ENCODE data around the gene ODF2. TPM values are rescaled to one million over a fixed set of nuclear protein-coding genes. Genes with fewer than 3 reads are reported as not detected.
A peak's percentile ranks its signal among the peaks of the same experiment; 100 is the strongest.

The ODF2 gene
- total RNA-seq, 1 experiment from 2014 or later = 37.3 TPM

DNA sequence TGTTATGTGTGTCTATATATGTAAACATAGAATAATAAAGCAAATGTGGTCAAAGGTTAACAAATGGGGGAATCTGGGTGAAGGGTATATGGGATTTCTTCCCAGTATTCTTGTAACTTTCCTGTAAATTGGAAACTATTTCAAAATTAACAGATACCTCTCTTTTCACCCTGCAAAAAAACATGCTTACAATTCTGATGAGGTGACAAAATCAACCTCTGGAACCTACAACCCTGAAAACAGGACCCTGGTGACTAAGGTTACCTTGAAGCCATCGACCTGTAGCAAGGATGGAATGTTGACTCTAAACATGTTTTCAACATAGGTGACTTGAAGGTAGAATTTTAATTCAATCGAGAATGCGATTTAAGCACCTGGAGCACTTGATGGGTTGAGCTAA lies 90.7 kb downstream of the ODF2 start:
- TF ChIP-seq, protein P1, sequence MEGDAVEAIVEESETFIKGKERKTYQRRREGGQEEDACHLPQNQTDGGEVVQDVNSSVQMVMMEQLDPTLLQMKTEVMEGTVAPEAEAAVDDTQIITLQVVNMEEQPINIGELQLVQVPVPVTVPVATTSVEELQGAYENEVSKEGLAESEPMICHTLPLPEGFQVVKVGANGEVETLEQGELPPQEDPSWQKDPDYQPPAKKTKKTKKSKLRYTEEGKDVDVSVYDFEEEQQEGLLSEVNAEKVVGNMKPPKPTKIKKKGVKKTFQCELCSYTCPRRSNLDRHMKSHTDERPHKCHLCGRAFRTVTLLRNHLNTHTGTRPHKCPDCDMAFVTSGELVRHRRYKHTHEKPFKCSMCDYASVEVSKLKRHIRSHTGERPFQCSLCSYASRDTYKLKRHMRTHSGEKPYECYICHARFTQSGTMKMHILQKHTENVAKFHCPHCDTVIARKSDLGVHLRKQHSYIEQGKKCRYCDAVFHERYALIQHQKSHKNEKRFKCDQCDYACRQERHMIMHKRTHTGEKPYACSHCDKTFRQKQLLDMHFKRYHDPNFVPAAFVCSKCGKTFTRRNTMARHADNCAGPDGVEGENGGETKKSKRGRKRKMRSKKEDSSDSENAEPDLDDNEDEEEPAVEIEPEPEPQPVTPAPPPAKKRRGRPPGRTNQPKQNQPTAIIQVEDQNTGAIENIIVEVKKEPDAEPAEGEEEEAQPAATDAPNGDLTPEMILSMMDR (IDR thresholded peaks at IDR 0.05; ENCODE audit: unreplicated experiment) = no peak
- CTCF ChIA-PET = interaction anchor here (0.6 kb wide), 2 partner anchors 89 to 313 kb away, joined by 3 to 7 read pairs; no protein-coding TSS in a partner anchor
- Mint-ChIP-seq H3K9me3 (ENCODE audit: unreplicated experiment) (no peaks in the 10 kb centered on the region), H3K36me3 (ENCODE audit: insufficient read depth, unreplicated experiment) (peaks cover 22% of the 10 kb centered on the region), H3K27me3 (ENCODE audit: insufficient read depth, unreplicated experiment) (no peaks in the 10 kb centered on the region), H3K4me1 (ENCODE audit: insufficient read depth, unreplicated experiment) (peaks cover 7% of the 10 kb centered on the region), H3K4me3 (ENCODE audit: unreplicated experiment) (no peak overlapping the region), H3K27ac (ENCODE audit: low read depth, unreplicated experiment) (no peak overlapping the region)
- no peak for DNase-seq (ENCODE audit: unreplicated experiment)
- BruUV-seq (replicated peaks) = no TSS peak
- POLR2A ChIA-PET = interaction anchor here (0.6 to 1.3 kb wide), 3 partner anchors 11 to 335 kb away, joined by 4 read pairs; no protein-coding TSS in a partner anchor
- intact Hi-C loops (cut with micrococcal nuclease) = no loop called here

- Mint-ChIP-seq H3K27me3 (ENCODE audit: insufficient read depth, unreplicated experiment) (no peaks in the 10 kb centered on the region), H3K9me3 (ENCODE audit: unreplicated experiment) (no peaks in the 10 kb centered on the region), H3K27ac (ENCODE audit: low read depth, unreplicated experiment) (no peak overlapping the region), H3K4me3 (ENCODE audit: unreplicated experiment) (no peak overlapping the region), H3K36me3 (ENCODE audit: insufficient read depth, unreplicated experiment) (peaks cover 1% of the 10 kb centered on the region), H3K4me1 (ENCODE audit: insufficient read depth, unreplicated experiment) (peaks cover 13% of the 10 kb centered on the region)
- BruUV-seq (replicated peaks) = no TSS peak
- ChIA-PET CTCF (no interaction called here), POLR2A (interaction anchor here (6.1 kb wide), 1 partner anchor 8 kb away, joined by 61 read pairs; no protein-coding TSS in a partner anchor)
- intact Hi-C loops (cut with micrococcal nuclease) = no loop called here
- TF ChIP-seq, protein P1 (IDR thresholded peaks at IDR 0.05; ENCODE audit: unreplicated experiment) = no peak
- DNase-seq (ENCODE audit: unreplicated experiment) = no peak
Observed at GRCh38 chr9:128548876-128549275, 93.1 kb downstream of the ODF2 start.

GRCh38 chr9:128550226-128550625 lies 94.4 kb downstream of the ODF2 start:
- H3K9me3 Mint-ChIP-seq (ENCODE audit: unreplicated experiment) = no peaks in the 10 kb centered on the region
- H3K27me3 Mint-ChIP-seq (ENCODE audit: insufficient read depth, unreplicated experiment) = no peaks in the 10 kb centered on the region
- TF ChIP-seq, protein P1 (IDR thresholded peaks at IDR 0.05; ENCODE audit: unreplicated experiment) = no peak
- no peak for DNase-seq (ENCODE audit: unreplicated experiment)
- BruUV-seq (replicated peaks) = no TSS peak
- ChIA-PET POLR2A (interaction anchor here (0.6 to 7.6 kb wide), 6 partner anchors 9 to 58 kb away, joined by 3 to 85 read pairs (median 10); partner anchors contain the start of gene GLE1), CTCF (interaction anchor here (0.7 to 1.4 kb wide), 4 partner anchors 10 to 103 kb away, joined by 3 to 5 read pairs (median 4); no protein-coding TSS in a partner anchor)
- peak overlapping the region; percentile 83 for H3K27ac Mint-ChIP-seq (ENCODE audit: low read depth, unreplicated experiment)
- H3K4me3 Mint-ChIP-seq (ENCODE audit: unreplicated experiment) = no peak overlapping the region
- intact Hi-C loops (cut with micrococcal nuclease) = loop anchor here (5.0 to 10.0 kb wide), 2 partner anchors 93 to 1075 kb away; partner anchors contain the start of genes C9orf50, NTMT1 and ODF2
- H3K36me3 Mint-ChIP-seq (ENCODE audit: insufficient read depth, unreplicated experiment) = no peaks in the 10 kb centered on the region
- H3K4me1 Mint-ChIP-seq (ENCODE audit: insufficient read depth, unreplicated experiment) = peaks cover 13% of the 10 kb centered on the region

Other genes with a start within 250 kb of the ODF2 start
- gene GOLGA2, start 180.0 kb upstream of the ODF2 start, total RNA-seq (2022) = 124 and 147 TPM in 2 replicates
- gene SWI5, start 179.7 kb upstream of the ODF2 start, total RNA-seq (2022) = 27.7 and 39.0 TPM in 2 replicates
- gene TRUB2, start 133.6 kb upstream of the ODF2 start, total RNA-seq (2022) = 36.1 and 37.6 TPM in 2 replicates
- 57.1 and 58.9 TPM in 2 replicates for gene COQ4, start 133.2 kb upstream of the ODF2 start, total RNA-seq (2022)
- gene SLC27A4, start 115.5 kb upstream of the ODF2 start, total RNA-seq (2022) = 17.0 and 18.8 TPM in 2 replicates
- gene URM1, start 84.6 kb upstream of the ODF2 start, total RNA-seq (2022) = 56.8 and 57.7 TPM in 2 replicates
- 2.3 and 4.1 TPM in 2 replicates for gene CERCAM, start 35.1 kb upstream of the ODF2 start, total RNA-seq (2022)
- gene GLE1, start 48.7 kb downstream of the ODF2 start, total RNA-seq (2022) = 34.1 TPM in 2 replicates
- gene SPTAN1, start 96.6 kb downstream of the ODF2 start, total RNA-seq (2022) = 254 and 280 TPM in 2 replicates
- 31.7 and 43.7 TPM in 2 replicates for gene DYNC2I2, start 200.8 kb downstream of the ODF2 start, total RNA-seq (2022)
- gene SET, start 233.2 kb downstream of the ODF2 start, total RNA-seq (2022) = 512 and 563 TPM in 2 replicates
- 1.1 TPM in 2 replicates for gene PKN3, start 246.5 kb downstream of the ODF2 start, total RNA-seq (2022)

All from MCF 10A (cell line).